GM23248 (cell line): ENCODE results near the gene HOMER2. TPM values are rescaled to one million over a fixed set of nuclear protein-coding genes. Genes with fewer than 3 reads are reported as not detected.
A peak's percentile ranks its signal among the peaks of the same experiment; 100 is the strongest.

Experiments used
- DNase-seq: peaks from one replicate; pipeline ENCODE4 v3.0.0-alpha.2; 2015
- H2AFZ ChIP-seq: fragments of 200-600 bp; sonication (generic); 2 replicates; pipeline ENCODE4 v1.6.1; 2016; ENCODE audit warnings: antibody characterized with exemption
- H3F3A ChIP-seq: fragments of 200-600 bp; sonication (generic); 2 replicates; pipeline ENCODE4 v1.6.1; 2016; ENCODE audit warnings: mild to moderate bottlenecking, antibody characterized with exemption, mixed run types; ENCODE audit not compliant: insufficient read depth
- H3K27ac ChIP-seq: fragments of 200-600 bp; sonication (generic); 2 replicates; pipeline ENCODE4 v1.5.1; 2016; ENCODE audit warnings: mild to moderate bottlenecking
- H3K27me3 ChIP-seq: fragments of 200-600 bp; sonication (generic); replicated peaks from 2 replicates; pipeline ENCODE4 v1.6.1; 2016; ENCODE audit warnings: mild to moderate bottlenecking; ENCODE audit not compliant: insufficient read depth
- H3K36me3 ChIP-seq: fragments of 200-600 bp; sonication (generic); 2 replicates; pipeline ENCODE4 v1.6.1; 2016; ENCODE audit warnings: low read depth, mild to moderate bottlenecking
- H3K4me1 ChIP-seq: fragments of 200-600 bp; sonication (generic); 2 replicates; pipeline ENCODE4 v1.6.1; 2016; ENCODE audit warnings: mild to moderate bottlenecking; ENCODE audit not compliant: insufficient read depth
- H3K4me2 ChIP-seq: fragments of 200-600 bp; sonication (generic); one replicate; pipeline ENCODE4 v1.6.1; 2016; ENCODE audit warnings: mild to moderate bottlenecking; ENCODE audit not compliant: unreplicated experiment
- H3K4me3 ChIP-seq: fragments of 200-600 bp; sonication (generic); 2 replicates; pipeline ENCODE4 v1.5.1; 2016; ENCODE audit warnings: mild to moderate bottlenecking
- H3K79me2 ChIP-seq: fragments of 200-600 bp; sonication (generic); 2 replicates; pipeline ENCODE4 v1.6.1; 2016; ENCODE audit warnings: mild to moderate bottlenecking; ENCODE audit not compliant: insufficient read depth
- H3K9ac ChIP-seq: fragments of 200-600 bp; sonication (generic); 2 replicates; pipeline ENCODE4 v1.6.1; 2016; ENCODE audit warnings: mild to moderate bottlenecking
- H3K9me2 ChIP-seq: fragments of 200-600 bp; sonication (generic); 2 replicates; pipeline ENCODE4 v1.6.1; 2016; ENCODE audit warnings: mixed run types, mild to moderate bottlenecking, moderate library complexity; ENCODE audit not compliant: insufficient read depth
- H3K9me3 ChIP-seq: fragments of 200-600 bp; sonication (generic); one replicate; pipeline ENCODE4 v1.6.1; 2017; ENCODE audit warnings: low read depth
- H4K20me1 ChIP-seq: fragments of 200-600 bp; sonication (generic); 2 replicates; pipeline ENCODE4 v1.6.0; 2016; ENCODE audit not compliant: insufficient read depth
- EZH2 ChIP-seq: fragments of 200-600 bp; sonication (generic); IDR thresholded peaks from 2 replicates; pipeline ENCODE4 v1.6.1; 2018; ENCODE audit warnings: antibody characterized with exemption, mild to moderate bottlenecking; ENCODE audit not compliant: insufficient read depth, poor library complexity, severe bottlenecking
- EZH2phosphoT487 ChIP-seq: fragments of 200-600 bp; sonication (generic); IDR thresholded peaks from 2 replicates; pipeline ENCODE4 v1.6.1; 2018; ENCODE audit warnings: antibody characterized with exemption, moderate library complexity, mild to moderate bottlenecking, low read depth; ENCODE audit not compliant: insufficient read depth
- WGBS, 2 experiments: methylation state at CpG; one replicate each; pipeline ENCODE4 v1.1.6; 2015 to 2017; ENCODE audit warnings: low lambda C conversion rate in 2 of 2, low coverage in 1 of 2; ENCODE audit errors: missing lambda C conversion rate in 2 of 2; 5-methylcytosine and 5-hydroxymethylcytosine counted together
- in situ Hi-C: fragments of 300-500 bp; cut with MboI; formaldehyde crosslinking; loops from 2 replicates; pipeline ENCODE4 v1.15.0; 2020
- polyA plus RNA-seq: library from polyadenylated mRNA; unstranded; fragments of >200 nt; fragmentation: Nextera tagmentation; extraction: Ambion mirVana; gene quantifications from 2 replicates; pipeline ENCODE4 v1.2.1, GENCODE V29; 2016
- total RNA-seq: library from RNA; depleted of rRNA; stranded (reverse); fragments of >200 nt; shearing (Covaris generic); gene quantifications from 2 replicates; pipeline ENCODE4 v1.2.3, GENCODE V29; 2014

The HOMER2 gene
- total and polyA plus RNA-seq, 2 experiments from 2014 or later = 9.0 to 17.0 TPM

GRCh38 chr15:82901114-82901805 lies 51.3 kb downstream of the HOMER2 start:
- TF ChIP-seq EZH2phosphoT487 (no peak), EZH2 (no peak)
- Histone ChIP-seq H3K79me2 (no peaks in the 10 kb centered on the region; the same call in 1 of the 2 replicates), H3K27me3 (no peaks in the 10 kb centered on the region), H3K4me3 (no peak overlapping the region), H4K20me1 (no peaks in the 10 kb centered on the region), H3K9me3 (no peaks in the 10 kb centered on the region), H2AFZ (no peak overlapping the region), H3K4me2 (no peak overlapping the region), H3K9ac (no peak overlapping the region), H3K9me2 (no peaks in the 10 kb centered on the region), H3K36me3 (no peaks in the 10 kb centered on the region), H3F3A (no peaks in the 10 kb centered on the region), H3K27ac (no peak overlapping the region), H3K4me1 (peaks cover 5% of the 10 kb centered on the region; the same call in 1 of the 2 replicates)
- DNase-seq = no peak
- in situ Hi-C loops = no loop called here
- 84 to 89% methylated on average over 6 of the region's 6 CpGs for WGBS, 2 experiments

GRCh38 chr15:82900511-82901060 lies 51.9 kb downstream of the HOMER2 start:
- H3K9me2 ChIP-seq = no peaks in the 10 kb centered on the region
- no peak overlapping the region for H3K27ac ChIP-seq
- H4K20me1 ChIP-seq = no peaks in the 10 kb centered on the region
- peak; percentile 42 for DNase-seq
- H3K9me3 ChIP-seq = no peaks in the 10 kb centered on the region
- in situ Hi-C loops = no loop called here
- H2AFZ ChIP-seq = no peak overlapping the region
- no peak overlapping the region for H3K4me2 ChIP-seq
- 53 to 65% methylated on average over 1 of the region's 1 CpG for WGBS, 2 experiments
- H3K36me3 ChIP-seq = no peaks in the 10 kb centered on the region
- H3K4me3 ChIP-seq = no peak overlapping the region
- TF ChIP-seq EZH2phosphoT487 = no peak
- TF ChIP-seq EZH2 = no peak
- no peaks in the 10 kb centered on the region for H3F3A ChIP-seq
- H3K9ac ChIP-seq = no peak overlapping the region
- H3K4me1 ChIP-seq = peaks cover 5% of the 10 kb centered on the region; the same call in 1 of the 2 replicates
- H3K79me2 ChIP-seq = no peaks in the 10 kb centered on the region; the same call in 1 of the 2 replicates
- H3K27me3 ChIP-seq = no peaks in the 10 kb centered on the region

- H3K4me1 ChIP-seq = peaks cover 10% of the 10 kb centered on the region; the same call in 1 of the 2 replicates
- no peak overlapping the region for H3K9ac ChIP-seq
- H3K4me3 ChIP-seq = no peak overlapping the region
- no peaks in the 10 kb centered on the region; the same call in 1 of the 2 replicates for H4K20me1 ChIP-seq
- no peaks in the 10 kb centered on the region for H3K9me2 ChIP-seq
- no peak for DNase-seq
- H3F3A ChIP-seq = no peaks in the 10 kb centered on the region
- H3K9me3 ChIP-seq = no peaks in the 10 kb centered on the region
- H2AFZ ChIP-seq = no peak overlapping the region
- H3K4me2 ChIP-seq = no peak overlapping the region
- 73 to 83% methylated on average over 2 of the region's 2 CpGs for WGBS, 2 experiments
- no peak overlapping the region for H3K27ac ChIP-seq
- H3K79me2 ChIP-seq = no peaks in the 10 kb centered on the region; the same call in 1 of the 2 replicates
- TF ChIP-seq EZH2phosphoT487 = no peak
- no peak for TF ChIP-seq EZH2
- in situ Hi-C loops = no loop called here
- no peaks in the 10 kb centered on the region for H3K36me3 ChIP-seq
- H3K27me3 ChIP-seq = no peaks in the 10 kb centered on the region
These were observed 53.6 kb downstream of the HOMER2 start for GRCh38 chr15:82898961-82899360.

- Histone ChIP-seq H3K9ac (no peak overlapping the region), H3K27ac (no peak overlapping the region), H3K27me3 (no peaks in the 10 kb centered on the region), H3K36me3 (no peaks in the 10 kb centered on the region), H3K4me2 (no peak overlapping the region), H3K79me2 (no peaks in the 10 kb centered on the region), H3K9me2 (no peaks in the 10 kb centered on the region), H3K4me3 (no peak overlapping the region), H2AFZ (no peak overlapping the region), H3K9me3 (no peaks in the 10 kb centered on the region), H3F3A (no peaks in the 10 kb centered on the region), H4K20me1 (no peaks in the 10 kb centered on the region; the same call in 1 of the 2 replicates), H3K4me1 (peaks cover 10% of the 10 kb centered on the region; the same call in 1 of the 2 replicates)
- TF ChIP-seq EZH2 (no peak), EZH2phosphoT487 (no peak)
- DNase-seq = no peak
- 90 to 93% methylated on average over 5 of the region's 5 CpGs for WGBS, 2 experiments
- in situ Hi-C loops = no loop called here
These were observed 56.5 kb downstream of the HOMER2 start for GRCh38 chr15:82895983-82896382.
